GM06990 (cell line): ENCODE measurements around the gene CROCC.

Experiments
- DNase-seq: peaks from one replicate; pipeline ENCODE4 v3.0.0-alpha.2; 2011; ENCODE audit not compliant: insufficient read length; ENCODE audit errors: extremely low read depth
- H3K27me3 ChIP-seq: replicated peaks from 2 replicates; pipeline ENCODE4 v1.6.0; 2011; ENCODE audit warnings: low read length; ENCODE audit not compliant: control insufficient read depth, insufficient read depth
- H3K36me3 ChIP-seq: 2 replicates; pipeline ENCODE4 v1.5.1; 2011; ENCODE audit warnings: low read length; ENCODE audit not compliant: control insufficient read depth, insufficient read depth
- H3K4me3 ChIP-seq: replicated peaks from 2 replicates; pipeline ENCODE4 v1.5.1; 2011; ENCODE audit warnings: low read depth, mild to moderate bottlenecking, control low read depth, low read length
- TF ChIP-seq, protein P1 (sequence below): IDR thresholded peaks from 2 replicates; pipeline ENCODE4 v1.5.1; 2011; ENCODE audit warnings: low read length, control low read depth, mild to moderate bottlenecking, inconsistent platforms; ENCODE audit not compliant: insufficient read depth, poor library complexity, severe bottlenecking

The CROCC gene

DNA sequence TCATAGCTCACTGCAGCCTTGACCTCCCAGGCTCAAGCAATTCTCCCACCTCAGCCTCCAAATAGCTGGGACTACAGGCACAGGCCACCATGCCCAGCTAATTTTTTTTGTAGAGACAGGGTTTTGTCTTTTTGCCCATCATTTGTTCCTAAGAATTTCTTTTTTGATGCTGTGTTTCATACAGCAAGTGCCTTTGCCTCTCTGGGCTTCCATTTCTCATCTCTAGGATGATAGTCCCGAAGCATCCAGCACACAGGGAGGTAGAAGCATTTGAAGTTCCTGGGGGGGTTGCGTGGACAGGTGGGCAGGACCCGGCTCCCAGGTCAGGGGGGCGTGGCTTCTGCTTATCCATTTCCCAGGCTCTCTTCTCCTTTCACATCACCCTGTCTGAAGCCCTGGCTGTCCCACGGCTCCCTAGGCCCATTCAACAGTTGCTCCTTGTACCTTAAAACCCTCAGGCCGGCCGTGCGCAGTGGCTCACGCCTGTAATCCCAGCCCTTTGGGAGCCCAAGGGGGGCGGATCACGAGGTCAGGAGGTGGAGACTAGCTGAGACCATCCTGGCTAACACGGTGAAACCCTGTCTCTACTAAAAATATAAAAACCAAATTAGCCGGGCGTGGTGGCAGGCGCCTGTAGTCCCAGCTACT lies 86.6 kb downstream of the CROCC start:
- no peak for DNase-seq
- TF ChIP-seq, protein P1, sequence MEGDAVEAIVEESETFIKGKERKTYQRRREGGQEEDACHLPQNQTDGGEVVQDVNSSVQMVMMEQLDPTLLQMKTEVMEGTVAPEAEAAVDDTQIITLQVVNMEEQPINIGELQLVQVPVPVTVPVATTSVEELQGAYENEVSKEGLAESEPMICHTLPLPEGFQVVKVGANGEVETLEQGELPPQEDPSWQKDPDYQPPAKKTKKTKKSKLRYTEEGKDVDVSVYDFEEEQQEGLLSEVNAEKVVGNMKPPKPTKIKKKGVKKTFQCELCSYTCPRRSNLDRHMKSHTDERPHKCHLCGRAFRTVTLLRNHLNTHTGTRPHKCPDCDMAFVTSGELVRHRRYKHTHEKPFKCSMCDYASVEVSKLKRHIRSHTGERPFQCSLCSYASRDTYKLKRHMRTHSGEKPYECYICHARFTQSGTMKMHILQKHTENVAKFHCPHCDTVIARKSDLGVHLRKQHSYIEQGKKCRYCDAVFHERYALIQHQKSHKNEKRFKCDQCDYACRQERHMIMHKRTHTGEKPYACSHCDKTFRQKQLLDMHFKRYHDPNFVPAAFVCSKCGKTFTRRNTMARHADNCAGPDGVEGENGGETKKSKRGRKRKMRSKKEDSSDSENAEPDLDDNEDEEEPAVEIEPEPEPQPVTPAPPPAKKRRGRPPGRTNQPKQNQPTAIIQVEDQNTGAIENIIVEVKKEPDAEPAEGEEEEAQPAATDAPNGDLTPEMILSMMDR, result no peak
- peaks cover 4% of the 10 kb centered on the region for H3K36me3 ChIP-seq
- H3K27me3 ChIP-seq, result no peaks in the 10 kb centered on the region
- no peak overlapping the region for H3K4me3 ChIP-seq

- no peaks in the 10 kb centered on the region for H3K27me3 ChIP-seq
- TF ChIP-seq, protein P1, result no peak
- no peak for DNase-seq
- no peak overlapping the region for H3K4me3 ChIP-seq
- peaks cover 1% of the 10 kb centered on the region for H3K36me3 ChIP-seq
Measured at GRCh38 chr1:17009706-17010105, 88.0 kb downstream of the CROCC start.

- H3K36me3 ChIP-seq, result no peaks in the 10 kb centered on the region
- H3K4me3 ChIP-seq, result peak overlapping the region; percentile 81
- TF ChIP-seq, protein P1, result peak; percentile 2
- H3K27me3 ChIP-seq, result no peaks in the 10 kb centered on the region
- DNase-seq, result no peak
Measured at GRCh38 chr1:17011092-17011438, 89.3 kb downstream of the CROCC start.

DNA sequence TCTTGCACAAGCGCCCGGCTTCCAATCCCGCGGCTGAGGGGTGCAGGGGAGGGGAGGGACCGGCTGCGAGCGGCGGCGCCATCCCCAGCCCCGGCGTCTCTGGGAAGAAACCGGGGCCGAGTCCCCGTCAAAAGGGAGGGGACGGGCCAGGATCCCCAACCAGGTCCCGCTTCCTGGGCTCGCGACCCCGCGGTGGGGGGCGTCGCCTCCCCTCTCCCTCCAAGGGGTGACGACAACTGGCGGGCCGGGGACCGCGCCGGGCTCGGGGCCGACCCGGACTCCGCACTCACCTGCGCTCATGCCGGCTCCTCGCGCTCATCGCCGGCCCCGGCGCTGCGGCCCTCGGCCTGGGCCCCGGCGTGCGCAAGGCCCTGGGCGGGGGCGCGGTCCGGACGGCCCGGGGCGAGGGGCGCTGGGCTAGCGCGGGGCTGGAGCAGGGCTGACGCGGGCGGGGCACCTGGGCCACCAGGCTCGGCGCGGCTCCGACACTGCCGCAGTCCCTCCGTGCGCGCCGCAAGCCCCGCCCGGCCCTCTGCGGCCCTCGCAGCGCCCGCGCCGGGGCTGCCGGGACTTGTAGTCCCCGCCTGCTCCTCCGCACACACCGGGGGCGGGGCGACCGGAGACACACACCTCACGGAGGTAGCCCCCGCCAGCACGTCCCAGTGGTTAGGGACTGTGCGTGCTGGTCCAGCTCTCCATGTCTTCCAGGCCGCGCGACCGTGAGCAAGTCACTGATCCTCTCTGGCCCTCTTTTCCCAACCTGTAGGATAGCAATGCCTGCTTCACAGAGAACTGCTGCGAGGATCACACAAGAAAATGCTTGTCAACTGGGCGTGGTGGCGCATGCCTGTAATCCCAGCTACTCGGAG lies 89.9 kb downstream of the CROCC start, which contains the start of gene ATP13A2:
TSS of gene ATP13A2 (minus strand) at position 490 of the 869 bp plus-strand sequence. CDS start at position 300, 190 bp downstream.
- TF ChIP-seq, protein P1, result peak; percentile 0
- H3K36me3 ChIP-seq, result no peaks in the 10 kb centered on the region
- H3K4me3 ChIP-seq, result peak within 1 kb of the TSS; percentile 81
- peak; percentile 88 for DNase-seq
- H3K27me3 ChIP-seq, result no peaks in the 10 kb centered on the region

GRCh38 chr1:17012775-17013490 lies 91.2 kb downstream of the CROCC start:
- Histone ChIP-seq H3K4me3 (no peak overlapping the region), H3K27me3 (no peaks in the 10 kb centered on the region), H3K36me3 (peaks cover 2% of the 10 kb centered on the region)
- TF ChIP-seq, protein P1, result no peak
- DNase-seq, result no peak
